PFSK-1 (cell line): ENCODE data around the gene FAM131B.

Experiments
- FOXP2 ChIP-seq: optimal IDR thresholded peaks from 2 replicates; pipeline ENCODE3; 2011; ENCODE audit warnings: borderline replicate concordance, control low read depth, inconsistent platforms; ENCODE audit not compliant: insufficient read depth; ENCODE audit errors: extremely low read length, extremely low read depth
- POLR2AphosphoS5 ChIP-seq: IDR thresholded peaks from 2 replicates; pipeline ENCODE4 v1.6.1; 2012; ENCODE audit warnings: low read depth, mild to moderate bottlenecking, control low read depth, low read length, moderate library complexity
- SIN3A ChIP-seq: IDR thresholded peaks from 2 replicates; pipeline ENCODE4 v1.6.1; 2012; ENCODE audit warnings: mild to moderate bottlenecking, low read length, moderate library complexity, borderline replicate concordance; ENCODE audit not compliant: insufficient read depth
- TAF1 ChIP-seq: IDR thresholded peaks from 2 replicates; pipeline ENCODE4 v1.6.1; 2012; ENCODE audit warnings: low read length, control low read depth, borderline replicate concordance; ENCODE audit not compliant: insufficient read depth
- TF ChIP-seq, protein P1 (sequence below), 2 experiments: IDR thresholded peaks; 2 replicates each; pipeline versions ENCODE4 v1.6.1 to v1.8.0; 2011 to 2012; ENCODE audit warnings: low read depth in 2 of 2, low read length in 2 of 2, control low read depth in 1 of 2, inconsistent platforms in 1 of 2, mild to moderate bottlenecking in 1 of 2, moderate library complexity in 1 of 2; ENCODE audit not compliant: insufficient read depth in 1 of 2

The FAM131B gene

DNA sequence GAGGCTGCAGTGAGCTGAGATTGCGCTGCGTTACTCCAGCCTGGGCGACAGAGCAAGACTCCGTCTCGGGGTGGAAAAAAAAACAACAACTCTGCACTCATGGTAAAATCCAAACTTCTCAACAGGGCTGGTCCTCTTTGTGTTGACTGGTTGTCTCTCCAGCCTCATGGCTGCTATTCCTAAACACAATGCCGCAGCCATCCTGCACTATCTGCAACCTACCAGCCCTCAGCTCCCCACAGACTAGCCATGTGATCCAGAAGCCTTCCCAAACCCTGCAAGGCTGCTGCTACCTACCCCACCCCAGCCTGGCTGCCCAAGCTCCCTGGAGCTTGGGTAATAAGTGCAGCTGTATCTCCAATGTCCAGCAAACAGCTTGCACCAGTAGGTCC lies 30.4 kb upstream of the FAM131B start:
- TF ChIP-seq TAF1 (no peak), SIN3A (no peak), FOXP2 (no peak), POLR2AphosphoS5 (no peak)
- TF ChIP-seq, protein P1, sequence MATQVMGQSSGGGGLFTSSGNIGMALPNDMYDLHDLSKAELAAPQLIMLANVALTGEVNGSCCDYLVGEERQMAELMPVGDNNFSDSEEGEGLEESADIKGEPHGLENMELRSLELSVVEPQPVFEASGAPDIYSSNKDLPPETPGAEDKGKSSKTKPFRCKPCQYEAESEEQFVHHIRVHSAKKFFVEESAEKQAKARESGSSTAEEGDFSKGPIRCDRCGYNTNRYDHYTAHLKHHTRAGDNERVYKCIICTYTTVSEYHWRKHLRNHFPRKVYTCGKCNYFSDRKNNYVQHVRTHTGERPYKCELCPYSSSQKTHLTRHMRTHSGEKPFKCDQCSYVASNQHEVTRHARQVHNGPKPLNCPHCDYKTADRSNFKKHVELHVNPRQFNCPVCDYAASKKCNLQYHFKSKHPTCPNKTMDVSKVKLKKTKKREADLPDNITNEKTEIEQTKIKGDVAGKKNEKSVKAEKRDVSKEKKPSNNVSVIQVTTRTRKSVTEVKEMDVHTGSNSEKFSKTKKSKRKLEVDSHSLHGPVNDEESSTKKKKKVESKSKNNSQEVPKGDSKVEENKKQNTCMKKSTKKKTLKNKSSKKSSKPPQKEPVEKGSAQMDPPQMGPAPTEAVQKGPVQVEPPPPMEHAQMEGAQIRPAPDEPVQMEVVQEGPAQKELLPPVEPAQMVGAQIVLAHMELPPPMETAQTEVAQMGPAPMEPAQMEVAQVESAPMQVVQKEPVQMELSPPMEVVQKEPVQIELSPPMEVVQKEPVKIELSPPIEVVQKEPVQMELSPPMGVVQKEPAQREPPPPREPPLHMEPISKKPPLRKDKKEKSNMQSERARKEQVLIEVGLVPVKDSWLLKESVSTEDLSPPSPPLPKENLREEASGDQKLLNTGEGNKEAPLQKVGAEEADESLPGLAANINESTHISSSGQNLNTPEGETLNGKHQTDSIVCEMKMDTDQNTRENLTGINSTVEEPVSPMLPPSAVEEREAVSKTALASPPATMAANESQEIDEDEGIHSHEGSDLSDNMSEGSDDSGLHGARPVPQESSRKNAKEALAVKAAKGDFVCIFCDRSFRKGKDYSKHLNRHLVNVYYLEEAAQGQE (IDR thresholded peaks at IDR 0.05; ENCODE audit: insufficient read depth in 1 of 2, low read depth in 2 of 2, low read length in 2 of 2) = no peak

DNA sequence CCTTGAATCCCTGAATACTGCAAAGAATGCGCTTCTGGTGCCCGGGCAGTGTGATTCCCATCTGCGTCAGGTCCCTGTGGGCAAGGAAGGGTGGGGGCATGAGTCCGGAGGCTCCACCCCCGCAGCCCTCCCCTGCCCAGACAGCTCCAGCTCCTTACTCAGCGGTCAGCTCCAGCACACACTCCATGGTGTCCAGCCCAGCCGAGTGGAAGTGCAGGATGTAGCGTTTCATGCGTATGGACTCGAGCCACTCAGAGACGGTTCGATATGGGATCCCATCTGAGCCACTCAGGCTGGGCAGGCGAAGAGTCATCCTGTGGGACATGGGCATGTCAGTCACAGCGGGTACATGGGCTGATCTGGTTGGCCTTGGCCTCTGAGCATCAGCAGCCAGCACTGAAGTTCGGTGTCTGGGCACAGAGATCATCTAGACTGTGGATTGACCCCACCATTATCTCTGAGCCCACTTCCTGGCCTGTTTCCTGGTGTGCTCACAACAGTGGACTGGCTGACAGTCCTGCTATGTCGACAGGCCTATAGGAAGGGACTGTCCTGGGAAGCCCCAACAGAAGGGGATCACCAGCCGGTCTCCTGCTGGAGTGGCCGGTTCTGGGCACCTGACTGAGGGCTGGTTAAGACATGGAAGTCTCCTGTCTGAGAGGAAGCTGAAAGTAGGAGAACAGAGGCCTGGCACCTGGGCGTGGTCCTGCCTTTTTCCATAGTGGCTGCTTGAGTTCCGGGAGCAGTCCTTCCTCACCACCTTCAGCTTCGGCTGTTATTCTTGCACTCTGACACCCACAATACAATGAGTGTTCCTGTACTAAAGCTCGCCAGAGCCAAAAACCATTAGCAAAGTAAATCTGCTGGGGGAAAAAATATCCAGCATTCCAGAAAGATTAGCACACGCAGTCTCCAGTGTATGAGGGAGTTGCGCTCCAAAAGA lies 29.2 kb upstream of the FAM131B start:
- TF ChIP-seq SIN3A = no peak
- no peak for TF ChIP-seq POLR2AphosphoS5
- TF ChIP-seq FOXP2 = no peak
- TF ChIP-seq TAF1 = no peak
- TF ChIP-seq, protein P1 (IDR thresholded peaks at IDR 0.05; ENCODE audit: insufficient read depth in 1 of 2, low read depth in 2 of 2, low read length in 2 of 2) = no peak

DNA sequence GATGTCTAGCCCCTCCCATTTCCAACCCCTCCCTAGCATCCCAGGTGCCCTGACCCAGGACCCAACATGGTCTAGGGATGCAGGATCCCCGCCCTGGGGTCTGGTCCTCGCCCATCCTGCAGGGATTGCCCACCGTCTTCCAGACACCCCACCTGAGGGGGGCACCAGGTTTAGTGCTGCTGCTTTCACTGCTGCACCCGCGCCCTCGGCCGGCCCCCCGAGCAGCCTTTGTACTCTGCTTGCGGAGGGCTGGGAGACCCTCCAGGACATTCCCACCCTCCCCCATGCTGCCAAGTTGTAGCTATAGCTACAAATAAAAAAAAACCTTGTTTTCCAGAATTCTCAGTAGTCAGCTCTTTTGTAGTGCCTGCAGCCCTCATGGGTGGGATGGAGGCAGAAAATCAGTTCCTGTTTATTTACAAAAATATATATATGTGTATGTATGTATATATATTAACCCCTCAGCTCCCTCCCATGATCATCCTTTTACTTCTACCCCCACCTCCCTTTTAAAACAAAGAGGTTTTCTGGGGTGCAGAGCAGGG lies 28.3 kb upstream of the FAM131B start:
- no peak for TF ChIP-seq FOXP2

DNA sequence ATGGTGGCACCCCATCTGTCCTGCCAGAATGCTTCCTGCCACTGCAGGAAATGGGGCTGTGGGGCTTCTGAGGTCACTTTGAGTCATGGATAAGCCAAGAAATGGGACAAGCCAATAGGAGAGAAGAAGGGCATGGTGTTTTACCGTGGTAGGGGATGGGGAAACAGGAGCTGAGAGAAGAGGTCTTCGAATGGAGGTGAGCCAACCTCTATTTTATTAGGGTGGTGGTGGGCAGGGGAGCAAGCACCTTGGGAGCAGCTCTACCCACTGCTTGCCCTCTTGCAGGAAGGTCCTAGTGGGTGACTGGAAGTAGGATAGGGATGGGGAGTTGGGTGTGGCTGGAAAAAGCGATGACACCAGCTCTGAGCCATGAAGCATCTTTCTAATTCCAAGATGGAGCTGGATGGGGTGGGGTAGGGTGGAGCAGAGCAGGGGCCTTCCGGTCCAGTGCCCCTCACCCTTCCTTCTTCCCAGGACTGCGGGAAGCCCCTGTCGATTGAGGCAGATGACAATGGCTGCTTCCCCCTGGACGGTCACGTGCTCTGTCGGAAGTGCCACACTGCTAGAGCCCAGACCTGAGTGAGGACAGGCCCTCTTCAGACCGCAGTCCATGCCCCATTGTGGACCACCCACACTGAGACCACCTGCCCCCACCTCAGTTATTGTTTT lies 27.7 kb upstream of the FAM131B start:
- TF ChIP-seq SIN3A (no peak), FOXP2 (no peak), POLR2AphosphoS5 (no peak), TAF1 (no peak)
- TF ChIP-seq, protein P1 (IDR thresholded peaks at IDR 0.05; ENCODE audit: insufficient read depth in 1 of 2, low read depth in 2 of 2, low read length in 2 of 2) = no peak

DNA sequence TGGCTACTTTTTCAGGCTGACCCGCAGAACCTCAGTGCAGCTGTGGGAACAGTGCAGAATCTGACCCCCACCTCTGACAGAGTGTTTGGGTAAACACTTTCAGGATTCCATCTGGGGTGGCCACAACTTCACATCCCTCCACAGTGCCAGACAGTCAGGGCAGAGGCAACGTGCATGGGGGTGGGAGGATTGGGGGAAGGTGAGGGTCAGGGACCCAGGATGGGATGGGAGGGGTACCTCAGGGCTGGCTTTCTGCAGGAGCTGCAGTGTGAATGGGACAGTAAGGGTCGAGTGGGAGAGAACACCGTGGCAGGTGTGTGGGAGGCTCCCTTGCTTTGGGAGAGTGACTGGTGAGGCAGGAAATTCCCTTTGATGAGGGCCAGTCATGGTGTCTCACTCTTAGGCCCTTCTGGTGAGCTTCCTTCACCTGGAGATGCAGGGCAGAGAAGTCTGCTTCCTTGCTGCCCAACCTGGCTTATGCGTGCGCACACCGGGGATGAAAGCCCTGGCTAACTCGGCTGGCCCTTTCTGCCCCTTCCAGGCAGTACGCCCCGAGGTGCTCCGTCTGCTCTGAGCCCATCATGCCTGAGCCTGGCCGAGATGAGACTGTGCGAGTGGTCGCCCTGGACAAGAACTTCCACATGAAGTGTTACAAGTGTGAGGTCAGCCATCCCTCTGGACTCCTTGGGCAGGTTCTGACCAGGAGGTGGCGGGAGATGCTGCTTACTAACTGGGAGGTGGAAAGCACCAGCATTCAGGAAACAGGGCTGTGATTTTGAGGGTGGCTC lies 27.0 kb upstream of the FAM131B start:
- TF ChIP-seq, protein P1 (IDR thresholded peaks at IDR 0.05; ENCODE audit: insufficient read depth in 1 of 2, low read depth in 2 of 2, low read length in 2 of 2) = no peak
- no peak for TF ChIP-seq TAF1
- no peak for TF ChIP-seq SIN3A
- no peak for TF ChIP-seq POLR2AphosphoS5
- TF ChIP-seq FOXP2 = no peak
